Left lung (tissue), 10 donors: Measurements from ENCODE around the gene MAML1. TPM values are rescaled to one million over a fixed set of nuclear protein-coding genes. Genes with fewer than 3 reads are reported as not detected.
"Not testable (repeated sequence)": the region's sequence is repeated elsewhere in the genome, so short reads cannot be mapped to it uniquely, and the experiment has no call there.

Experiments used
- ATAC-seq: fragments of 200-7000 bp; cut with Tn5 transposase; one replicate; pipeline ENCODE4 v1.9.1; 2020; ENCODE audit warnings: moderate library complexity
- DNase-seq, 4 donors: peaks; one replicate each; pipeline ENCODE4 v3.0.0-alpha.2; 2013 to 2020
- H3K27ac ChIP-seq, 2 donors: fragments of 200-600 bp; sonication (generic) in 1 of 2; one replicate each; pipeline versions ENCODE4 v1.5.0 to v1.8.0; 2020 to 2021
- H3K27me3 ChIP-seq, 2 donors: fragments of 200-600 bp; sonication (generic) in 1 of 2; one replicate each; pipeline versions ENCODE4 v1.5.0 to v1.8.0; 2020 to 2021
- H3K36me3 ChIP-seq, 2 donors: fragments of 200-600 bp; sonication (generic) in 1 of 2; one replicate each; pipeline versions ENCODE4 v1.5.0 to v1.8.0; 2020 to 2021
- H3K4me1 ChIP-seq, 2 donors: fragments of 200-600 bp; one replicate each; pipeline ENCODE4 v1.8.0; 2021
- H3K4me3 ChIP-seq, 2 donors: fragments of 200-600 bp; sonication (generic) in 1 of 2; one replicate each; pipeline versions ENCODE4 v1.5.0 to v1.8.0; 2020 to 2021; ENCODE audit warnings: mild to moderate bottlenecking in 1 of 2
- H3K9me3 ChIP-seq, 2 donors: fragments of 200-600 bp; sonication (generic) in 1 of 2; one replicate each; pipeline versions ENCODE4 v1.5.0 to v1.8.0; 2020 to 2021
- intact Hi-C, 2 donors: fragments of 100-400 bp; cut with DNase I; formaldehyde crosslinking; loops; one replicate each; pipeline versions ENCODE4 v1.11.2 to v1.14.2; 2022
- polyA plus RNA-seq, 6 donors: library from polyadenylated mRNA; unstranded; fragments of 120-200 nt; gene quantifications; one replicate each; pipeline ENCODE4 v1.2.1, GENCODE V29; 2013; ENCODE audit not compliant: insufficient read length in 6 of 6
- total RNA-seq, 2 donors: library from RNA; stranded (reverse); fragmentation: NEBNext Ultra II Directional; extraction: Animal tissue kit (Norgen Biotek cat#: 25700); gene quantifications; one replicate each; pipeline ENCODE4 v1.2.1, GENCODE V29; 2021
- TF ChIP-seq, protein P1 (sequence below), 2 donors: fragments of 200-600 bp; sonication (generic) in 1 of 2; IDR thresholded peaks; one replicate each; pipeline versions ENCODE4 v1.5.0 to v1.8.0; 2021; ENCODE audit warnings: antibody characterized with exemption in 2 of 2
- donor health status: DM: no; HTN: yes; CAD: no.
- donor health status: DM: no; HTN: no; CAD: no.

MAML1 gene
- total and polyA plus RNA-seq, 8 donors, result 23.8 to 48.1 (median 43.9) TPM

DNA sequence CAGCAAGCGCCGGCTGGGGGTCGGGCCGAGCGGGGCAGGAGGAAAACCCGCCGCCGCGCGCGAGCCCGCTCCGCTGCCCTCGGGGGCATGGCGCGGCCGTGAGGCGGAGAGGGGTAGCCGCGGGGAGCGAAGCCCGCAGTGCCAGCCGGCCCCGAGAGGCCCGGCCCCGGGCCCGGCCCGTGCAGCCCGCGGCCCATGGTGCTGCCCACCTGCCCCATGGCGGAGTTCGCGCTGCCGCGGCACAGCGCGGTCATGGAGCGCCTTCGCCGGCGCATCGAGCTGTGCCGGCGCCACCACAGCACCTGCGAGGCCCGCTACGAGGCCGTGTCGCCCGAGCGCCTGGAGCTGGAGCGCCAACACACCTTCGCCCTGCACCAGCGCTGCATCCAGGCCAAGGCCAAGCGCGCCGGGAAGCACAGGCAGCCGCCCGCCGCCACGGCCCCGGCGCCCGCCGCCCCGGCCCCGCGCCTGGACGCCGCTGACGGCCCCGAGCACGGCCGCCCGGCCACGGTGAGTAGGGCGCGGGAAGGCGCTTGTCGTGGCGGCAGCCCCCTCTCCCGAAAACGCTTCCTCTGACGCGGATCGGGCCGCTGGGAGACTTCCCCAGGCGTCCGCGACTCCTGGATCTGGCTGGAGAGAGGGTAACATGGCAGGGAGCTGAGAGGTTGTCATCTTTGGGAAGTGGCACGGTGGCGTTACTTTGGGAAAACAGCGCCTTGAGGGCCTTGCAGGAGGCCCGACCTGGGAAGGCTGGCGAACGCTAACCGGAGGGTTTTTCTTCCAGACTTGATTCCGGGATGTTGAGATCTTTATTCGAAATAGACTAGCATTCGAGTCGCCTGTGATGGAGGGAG is 523 bp downstream of the MAML1 start:
- intact Hi-C loops, result no loop called here
- peak in 3 of 4 donors; percentile 35 to 54 (median 42) for DNase-seq
- TF ChIP-seq, protein P1, sequence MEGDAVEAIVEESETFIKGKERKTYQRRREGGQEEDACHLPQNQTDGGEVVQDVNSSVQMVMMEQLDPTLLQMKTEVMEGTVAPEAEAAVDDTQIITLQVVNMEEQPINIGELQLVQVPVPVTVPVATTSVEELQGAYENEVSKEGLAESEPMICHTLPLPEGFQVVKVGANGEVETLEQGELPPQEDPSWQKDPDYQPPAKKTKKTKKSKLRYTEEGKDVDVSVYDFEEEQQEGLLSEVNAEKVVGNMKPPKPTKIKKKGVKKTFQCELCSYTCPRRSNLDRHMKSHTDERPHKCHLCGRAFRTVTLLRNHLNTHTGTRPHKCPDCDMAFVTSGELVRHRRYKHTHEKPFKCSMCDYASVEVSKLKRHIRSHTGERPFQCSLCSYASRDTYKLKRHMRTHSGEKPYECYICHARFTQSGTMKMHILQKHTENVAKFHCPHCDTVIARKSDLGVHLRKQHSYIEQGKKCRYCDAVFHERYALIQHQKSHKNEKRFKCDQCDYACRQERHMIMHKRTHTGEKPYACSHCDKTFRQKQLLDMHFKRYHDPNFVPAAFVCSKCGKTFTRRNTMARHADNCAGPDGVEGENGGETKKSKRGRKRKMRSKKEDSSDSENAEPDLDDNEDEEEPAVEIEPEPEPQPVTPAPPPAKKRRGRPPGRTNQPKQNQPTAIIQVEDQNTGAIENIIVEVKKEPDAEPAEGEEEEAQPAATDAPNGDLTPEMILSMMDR (IDR thresholded peaks at IDR 0.05), result no peak
- Histone ChIP-seq H3K4me3 (peak overlapping the region; percentile 64 to 81), H3K27ac (peak overlapping the region; percentile 95 to 96), H3K36me3 (peaks cover 0 to 27% of the 10 kb centered on the region in 2 donors), H3K4me1 (peaks cover 10 to 73% of the 10 kb centered on the region in 2 donors), H3K9me3 (no peaks in the 10 kb centered on the region), H3K27me3 (no peaks in the 10 kb centered on the region)
- ATAC-seq, result peak; percentile 52

DNA sequence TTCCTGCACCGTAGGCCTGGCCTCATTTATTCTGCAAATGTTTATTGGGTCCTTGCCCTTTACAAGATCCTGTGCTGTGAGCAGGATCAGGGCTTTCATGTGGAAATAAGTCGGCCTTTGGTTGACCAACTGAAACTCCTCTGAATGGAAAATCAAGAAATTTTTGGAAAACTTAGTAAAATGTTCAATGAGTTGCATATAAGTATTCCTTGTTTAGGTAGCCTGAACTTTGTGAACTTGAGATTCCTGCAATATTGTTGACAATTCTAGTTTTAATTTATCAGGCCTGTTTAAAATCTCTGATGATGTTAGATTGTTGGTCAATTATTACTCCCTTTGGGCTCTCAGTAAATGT is 1.1 kb downstream of the MAML1 start:
- no peaks in the 10 kb centered on the region for H3K9me3 ChIP-seq
- H3K36me3 ChIP-seq, result peaks cover 0 to 25% of the 10 kb centered on the region in 2 donors
- peak overlapping the region; percentile 95 to 96 for H3K27ac ChIP-seq
- peak overlapping the region; percentile 64 to 81 for H3K4me3 ChIP-seq
- ATAC-seq, result no peak
- no peak for DNase-seq
- peaks cover 10 to 79% of the 10 kb centered on the region in 2 donors for H3K4me1 ChIP-seq
- TF ChIP-seq, protein P1 (IDR thresholded peaks at IDR 0.05), result no peak
- H3K27me3 ChIP-seq, result no peaks in the 10 kb centered on the region
- intact Hi-C loops, result no loop called here

DNA sequence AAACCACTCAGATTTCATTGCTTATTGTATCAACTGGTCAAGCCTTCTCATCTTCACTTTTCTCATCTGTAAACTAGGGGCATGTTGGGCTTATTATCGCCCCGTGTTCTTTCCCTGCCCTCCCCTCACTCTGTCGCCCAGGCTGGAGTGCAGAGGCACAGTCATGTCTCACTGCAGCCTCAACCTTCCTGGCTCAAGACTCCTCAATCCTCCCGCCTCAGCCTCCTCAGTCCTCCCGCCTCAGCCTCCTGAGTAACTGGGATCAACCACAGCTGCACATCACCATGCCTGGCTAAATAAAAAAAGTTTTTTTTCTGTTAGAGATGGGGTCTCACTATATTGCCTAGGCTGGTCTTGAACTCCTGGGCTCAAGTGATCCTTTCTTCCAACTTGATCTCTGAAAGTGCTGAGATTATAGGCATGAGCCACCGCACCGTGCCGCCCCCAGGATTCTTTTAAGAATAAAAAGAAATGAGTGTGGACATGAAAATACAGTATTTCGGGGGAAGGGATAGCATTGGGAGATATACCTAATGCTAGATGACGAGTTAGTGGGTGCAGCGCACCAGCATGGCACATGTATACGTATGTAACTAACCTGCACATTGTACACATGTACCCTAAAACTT is 2.0 kb downstream of the MAML1 start:
- Histone ChIP-seq H3K4me3 (peak overlapping the region in 1 of 2 donors; percentile 81), H3K9me3 (no peaks in the 10 kb centered on the region), H3K36me3 (peaks cover 0 to 16% of the 10 kb centered on the region in 2 donors), H3K27me3 (no peaks in the 10 kb centered on the region), H3K4me1 (peaks cover 10 to 81% of the 10 kb centered on the region in 2 donors), H3K27ac (peak overlapping the region; percentile 95 to 96)
- TF ChIP-seq, protein P1 (IDR thresholded peaks at IDR 0.05), result no peak
- intact Hi-C loops, result no loop called here
- DNase-seq (no peak), ATAC-seq (no peak)

DNA sequence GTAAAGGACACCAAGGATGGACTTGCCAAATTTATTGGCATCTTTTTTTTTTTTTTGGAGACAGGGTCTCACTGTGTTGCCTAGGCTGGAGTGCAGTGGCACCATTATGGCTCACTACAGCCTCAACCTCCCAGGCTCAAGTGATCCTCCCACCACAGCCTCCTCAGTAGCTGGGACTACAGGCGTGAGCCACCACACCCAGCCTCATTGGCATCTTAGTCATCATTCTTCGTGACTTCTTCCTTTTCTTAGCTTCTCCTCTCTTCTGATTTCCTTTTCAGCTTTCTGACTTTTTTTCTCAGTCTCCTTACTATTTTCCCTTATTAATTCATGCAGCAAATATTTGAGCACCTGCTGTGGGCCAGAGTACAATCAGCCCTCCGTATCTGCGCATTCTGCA is 6.1 kb downstream of the MAML1 start:
- Histone ChIP-seq H3K9me3 (no peaks in the 10 kb centered on the region), H3K36me3 (peaks cover 0 to 4% of the 10 kb centered on the region in 2 donors), H3K4me1 (peaks cover 9 to 54% of the 10 kb centered on the region in 2 donors), H3K4me3 (no peak overlapping the region), H3K27me3 (no peaks in the 10 kb centered on the region), H3K27ac (peak overlapping the region in 1 of 2 donors; percentile 41)
- intact Hi-C loops, result no loop called here
- TF ChIP-seq, protein P1 (IDR thresholded peaks at IDR 0.05), result no peak
- no peak for ATAC-seq
- DNase-seq, result no peak

DNA sequence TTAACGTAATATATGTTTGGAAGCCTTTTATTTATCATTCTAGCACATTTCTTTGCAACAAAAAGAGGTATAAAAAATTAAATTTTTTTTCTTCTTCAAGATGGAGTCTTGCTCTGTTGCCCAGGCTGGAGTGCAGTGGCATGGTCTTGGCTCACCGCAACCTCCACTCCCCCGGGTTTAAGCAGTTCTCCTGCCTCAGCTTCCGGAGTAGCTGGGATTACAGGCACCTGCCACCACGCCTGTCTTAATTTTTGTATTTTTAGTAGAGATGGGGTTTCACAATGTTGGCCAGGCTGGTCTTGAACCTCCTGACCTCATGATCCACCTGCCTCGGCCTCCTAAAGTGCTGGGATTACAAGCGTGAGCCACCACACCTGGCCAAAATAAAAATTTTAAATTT is 11.5 kb downstream of the MAML1 start:
- H3K27ac ChIP-seq, ATAC-seq, intact Hi-C loops: not testable (repeated sequence)

More for the DNA sequence above, 11.5 kb downstream of the MAML1 start:
- DNase-seq, H3K4me3 ChIP-seq, H3K36me3 ChIP-seq, H3K27me3 ChIP-seq, H3K9me3 ChIP-seq: not testable (repeated sequence)
- peaks cover 0 to 28% of the 10 kb centered on the region in 2 donors for H3K4me1 ChIP-seq
